OCI-LY7 (cell line): ENCODE measurements around the gene DAPK2.

Experiments used
- CTCF ChIP-seq: fragments of 200-600 bp; sonication (generic); conservative IDR thresholded peaks from 2 replicates; pipeline ENCODE4 v1.5.1; 2014; ENCODE audit warnings: mild to moderate bottlenecking, antibody characterized with exemption, low read length, moderate library complexity, mixed read lengths
- EZH2phosphoT487 ChIP-seq: fragments of 200-600 bp; sonication (generic); IDR thresholded peaks from 2 replicates; pipeline ENCODE4 v1.6.1; 2018; ENCODE audit warnings: low read depth, borderline replicate concordance, mild to moderate bottlenecking, mixed run types, antibody characterized with exemption, low read length, moderate library complexity, mixed read lengths

DNA sequence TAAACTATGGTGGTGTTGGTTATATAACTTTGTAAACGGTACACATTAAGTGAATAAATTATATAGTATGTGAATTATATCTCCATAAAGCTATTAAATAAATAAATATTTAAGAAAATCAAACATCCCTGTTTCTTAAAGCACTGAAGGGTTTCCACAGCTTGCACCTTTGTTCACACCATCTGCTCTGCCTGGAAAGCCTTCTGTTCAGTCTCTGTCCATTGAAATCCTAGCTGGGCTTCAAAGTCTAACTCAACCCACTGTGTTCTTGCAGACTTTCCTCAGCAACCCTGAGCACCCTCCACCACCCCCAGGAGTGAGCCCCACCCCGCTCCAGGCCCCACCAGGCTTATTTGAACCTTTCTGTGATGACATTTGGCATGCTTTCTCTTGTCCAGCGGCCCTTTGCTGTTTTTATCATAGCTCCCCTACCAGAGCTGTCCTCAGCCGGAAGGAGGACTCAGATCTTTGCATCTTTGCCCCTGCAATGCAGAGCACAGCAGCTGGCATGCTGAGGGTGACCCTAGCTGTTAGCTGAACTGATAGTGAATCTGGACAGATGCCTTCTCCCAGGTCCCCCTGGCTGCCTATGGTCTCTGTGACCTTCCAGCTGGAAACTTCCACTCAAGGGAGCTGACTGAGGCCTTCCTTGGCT, 105.2 kb downstream of the DAPK2 start:
- TF ChIP-seq CTCF (no peak), EZH2phosphoT487 (no peak)
